ENCODE measurements around the gene ZNF438.

ZNF438 gene

DNA sequence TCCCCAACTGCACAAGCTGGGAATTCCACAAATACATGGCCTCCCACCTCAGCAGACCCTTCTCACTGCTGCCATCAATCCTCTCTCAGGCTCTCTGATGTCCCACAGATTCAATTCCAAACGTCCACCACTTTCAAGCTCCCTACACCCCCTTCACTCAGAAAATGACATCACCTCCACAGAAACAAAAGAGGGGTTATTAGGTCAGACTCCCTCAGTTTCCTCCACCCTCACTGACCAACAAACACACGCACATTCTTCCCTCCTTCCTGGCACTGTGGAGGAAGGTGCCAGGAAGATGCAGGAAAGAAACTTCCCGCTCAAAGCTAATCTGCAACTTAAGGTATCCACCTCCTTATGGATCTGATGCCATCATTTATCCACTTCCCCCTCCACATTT is 18.3 kb downstream of the ZNF438 start:
- no peak for DNase-seq (ENCODE audit: low spot score)

- DNase-seq (ENCODE audit: low spot score): no peak
These were observed 20.0 kb downstream of the ZNF438 start for GRCh38 chr10:31011665-31012022.

GRCh38 chr10:31011017-31011664 is 20.5 kb downstream of the ZNF438 start:
- DNase-seq (ENCODE audit: low spot score): no peak

GRCh38 chr10:31010062-31010461 is 21.6 kb downstream of the ZNF438 start:
- DNase-seq (ENCODE audit: low spot score): no peak

- DNase-seq (ENCODE audit: low spot score): no peak
These were observed 25.8 kb downstream of the ZNF438 start for GRCh38 chr10:31005895-31006294.

GRCh38 chr10:31004611-31005193 is 27.0 kb downstream of the ZNF438 start:
- DNase-seq (ENCODE audit: low spot score): no peak

DNA sequence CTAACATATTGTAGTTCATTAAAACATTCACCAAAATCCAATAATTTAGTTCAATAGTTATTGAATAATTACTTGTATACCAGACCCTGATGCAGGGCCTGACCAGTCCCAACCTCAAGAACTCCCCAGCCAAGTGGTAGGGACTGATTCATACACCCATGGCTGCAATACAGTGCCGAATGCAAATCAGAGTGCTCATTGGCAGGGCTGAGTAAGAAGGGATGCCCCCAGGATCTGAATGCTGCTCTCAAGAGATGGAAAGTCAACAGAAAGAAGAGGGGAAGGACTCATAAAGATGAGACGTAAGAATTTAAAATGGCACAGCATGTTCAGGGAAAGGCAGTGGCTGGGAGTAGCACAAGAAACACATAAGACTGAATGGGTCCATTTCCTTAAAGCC is 29.9 kb downstream of the ZNF438 start:
- DNase-seq (ENCODE audit: low spot score): no peak

- no peak for DNase-seq (ENCODE audit: low spot score)
These were observed 30.8 kb downstream of the ZNF438 start for GRCh38 chr10:31000867-31001266.

DNA sequence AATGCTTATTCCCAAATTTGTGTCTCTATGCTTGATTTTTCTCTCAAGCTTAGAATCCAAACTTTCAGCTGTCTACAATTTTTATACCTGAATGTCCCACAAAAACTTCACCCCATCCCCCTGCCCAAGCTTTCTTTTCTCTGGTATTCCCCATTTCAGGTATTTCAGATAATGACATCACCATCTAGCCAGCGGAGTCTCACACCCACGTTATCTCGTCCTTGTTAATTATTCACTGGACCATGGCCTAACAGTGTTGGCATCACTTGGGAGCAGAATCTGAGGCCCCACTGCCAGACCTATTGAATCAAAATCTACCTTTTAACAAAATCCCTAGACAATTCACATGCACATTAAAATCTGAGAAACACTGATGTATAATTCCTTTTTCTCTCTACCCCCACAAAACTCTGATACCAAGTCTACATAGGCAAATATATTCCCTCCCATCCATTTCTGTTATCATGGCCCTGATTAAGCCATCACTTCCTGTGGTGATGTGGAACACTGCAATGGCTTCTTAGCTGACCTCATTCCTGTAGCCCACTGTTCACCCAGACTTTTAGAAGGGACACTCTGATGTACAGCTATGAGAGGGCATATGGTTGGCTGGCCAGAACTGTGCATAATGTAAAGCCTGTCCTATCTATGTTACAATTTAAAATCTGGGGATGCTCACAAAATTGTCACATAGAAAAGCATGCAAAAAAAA is 31.4 kb downstream of the ZNF438 start:
- no peak for DNase-seq (ENCODE audit: low spot score)

GRCh38 chr10:30999070-30999712 is 32.5 kb downstream of the ZNF438 start:
- no peak for DNase-seq (ENCODE audit: low spot score)

DNA sequence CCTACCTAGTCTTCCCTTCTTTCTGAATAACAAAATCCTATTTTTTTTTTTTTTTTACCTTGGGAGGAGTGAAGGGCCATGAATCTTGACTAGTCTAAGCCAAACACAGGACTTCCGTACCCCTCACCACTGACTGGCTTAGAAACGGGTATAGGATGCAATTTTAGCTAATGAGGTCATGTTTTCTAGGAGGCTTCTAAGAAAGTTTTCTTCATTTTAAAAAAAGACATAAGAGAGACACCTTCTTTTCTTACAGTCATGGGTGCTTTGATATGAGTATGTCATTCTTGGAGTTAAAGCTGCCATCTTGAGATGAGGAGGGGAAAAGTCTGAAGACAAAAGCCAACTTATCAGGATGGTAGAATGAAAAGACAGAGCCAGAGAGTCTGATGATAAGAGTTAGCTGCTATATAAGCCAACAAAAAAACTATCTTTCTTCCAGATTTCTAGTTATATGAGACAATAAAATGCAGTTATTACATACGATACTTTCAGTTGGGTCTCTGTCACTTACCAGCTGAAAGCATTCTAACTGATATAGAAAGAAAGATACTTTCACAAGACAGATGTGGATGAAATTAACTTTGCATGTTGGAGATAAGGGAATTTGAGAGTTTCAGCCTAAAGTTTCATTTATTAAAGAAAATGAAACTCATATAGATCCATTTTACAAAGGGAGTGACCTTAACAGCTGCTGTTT is 34.0 kb downstream of the ZNF438 start:
- DNase-seq (ENCODE audit: low spot score): no peak

GRCh38 chr10:30996481-30997005 is 35.1 kb downstream of the ZNF438 start:
- DNase-seq (ENCODE audit: low spot score): no peak

DNA sequence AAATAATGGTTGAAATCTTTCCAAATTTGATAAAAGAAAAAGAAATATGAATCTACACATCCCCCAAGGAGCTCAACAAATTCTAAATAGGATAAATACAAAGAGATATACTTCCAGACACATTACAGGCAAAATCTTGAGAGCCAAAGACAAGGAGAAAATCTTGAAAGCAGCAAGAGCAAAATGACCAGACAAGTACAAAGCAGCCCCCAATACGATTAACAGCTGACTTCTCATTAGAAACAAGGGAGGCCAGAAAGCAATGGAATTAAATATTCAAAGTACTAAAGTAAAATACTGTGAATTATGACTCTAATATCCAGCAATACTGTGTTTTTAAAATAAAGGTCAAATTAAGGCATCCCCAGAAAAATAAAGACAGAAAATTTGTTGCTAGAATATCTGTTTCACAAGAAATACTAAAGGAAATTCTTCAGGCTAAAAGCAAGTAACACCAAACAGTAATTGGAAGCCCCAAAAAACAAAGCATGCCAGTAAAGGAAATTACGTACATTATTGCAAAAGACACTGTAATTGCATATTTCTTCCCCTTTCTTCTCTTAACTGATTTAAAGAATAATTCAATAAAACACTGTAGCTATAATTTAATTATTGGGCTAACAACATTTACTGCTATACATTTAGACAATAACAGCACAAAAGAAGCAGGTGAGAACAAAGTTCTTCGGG is 36.4 kb downstream of the ZNF438 start:
- no peak for DNase-seq (ENCODE audit: low spot score)

- DNase-seq (ENCODE audit: low spot score): no peak
These were observed 38.5 kb downstream of the ZNF438 start for GRCh38 chr10:30993155-30993554.

- DNase-seq (ENCODE audit: low spot score): no peak
These were observed 39.0 kb downstream of the ZNF438 start for GRCh38 chr10:30992681-30993080.

DNA sequence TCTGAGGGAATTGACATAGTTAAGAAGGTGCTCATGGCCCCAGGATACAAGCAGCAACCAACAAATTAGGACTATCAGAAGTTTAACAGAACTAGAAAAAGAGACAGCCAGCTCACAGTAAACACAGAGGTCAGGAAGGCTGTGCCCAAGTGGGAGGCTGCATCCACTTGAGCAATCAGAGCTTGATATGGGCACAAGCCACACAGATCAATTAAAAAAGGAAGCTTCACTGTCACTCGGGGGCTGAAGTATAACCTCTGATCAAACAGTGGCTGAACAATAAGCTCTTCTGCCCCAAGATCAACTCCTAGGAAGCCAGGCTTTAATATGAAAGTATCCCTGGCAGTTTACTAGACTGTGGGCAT is 40.0 kb downstream of the ZNF438 start:
- no peak for DNase-seq (ENCODE audit: low spot score)

DNA sequence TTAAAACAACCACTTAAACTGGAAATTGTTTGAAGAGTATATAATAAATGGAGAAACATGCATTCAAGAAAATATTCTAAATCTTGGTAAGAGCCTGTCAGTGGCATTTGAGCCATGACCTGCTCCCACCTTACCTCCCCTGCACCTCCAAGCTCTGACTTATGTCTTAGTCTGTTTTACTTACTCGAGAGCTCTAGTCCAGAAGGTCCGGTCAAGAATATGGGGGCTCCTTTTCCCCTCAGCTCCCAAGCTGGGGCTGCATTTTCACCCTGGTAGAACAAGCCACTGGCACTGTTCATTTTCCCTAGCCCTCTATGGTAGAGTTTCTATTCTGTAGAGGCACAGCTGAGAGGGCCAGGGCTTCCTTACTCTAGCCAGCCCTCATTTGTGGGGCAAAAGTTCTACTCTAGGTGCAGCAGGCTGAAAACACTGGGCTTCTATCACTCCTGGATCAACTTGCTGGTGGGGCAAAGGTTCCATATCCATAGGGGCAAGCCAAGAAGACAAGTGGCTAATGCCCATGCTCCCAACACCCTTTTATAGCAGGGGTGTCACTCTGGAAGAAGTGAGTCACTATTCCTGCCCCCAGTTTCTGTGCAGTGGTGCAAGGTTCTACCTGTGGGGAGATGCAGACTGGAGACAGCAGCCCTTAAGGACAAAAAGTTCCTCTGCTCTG is 40.6 kb downstream of the ZNF438 start:
- no peak for DNase-seq (ENCODE audit: low spot score)

GRCh38 chr10:30990351-30990750 is 41.3 kb downstream of the ZNF438 start:
- DNase-seq (ENCODE audit: low spot score): no peak

DNA sequence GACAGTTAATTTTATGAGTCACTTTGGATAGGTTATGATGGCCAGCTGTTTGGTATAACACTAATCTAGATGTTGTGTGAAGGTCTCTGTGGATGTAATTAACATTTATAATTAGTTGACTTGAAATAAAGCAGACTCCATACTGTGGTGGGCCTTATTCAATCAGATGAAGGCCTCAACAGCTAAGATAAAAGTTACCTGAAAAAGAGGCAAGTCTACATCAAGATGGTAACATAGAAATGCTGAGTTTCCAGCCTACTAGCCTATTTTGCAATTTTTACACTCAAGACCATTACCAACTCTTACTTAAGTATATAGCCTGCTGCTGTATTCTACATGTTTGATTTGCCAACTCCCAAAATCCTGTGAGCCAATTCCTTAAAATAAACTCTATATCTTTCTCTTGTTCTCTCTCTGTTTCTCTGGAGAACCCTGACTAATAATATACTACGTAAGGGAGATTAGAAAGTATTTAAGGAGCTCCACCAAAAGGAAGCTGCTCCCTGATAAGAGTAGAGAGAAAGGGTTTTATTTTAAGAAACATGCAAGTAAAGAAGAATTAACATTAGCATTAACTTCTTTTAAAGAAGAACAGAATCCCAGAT is 42.7 kb downstream of the ZNF438 start:
- DNase-seq (ENCODE audit: low spot score): no peak

- DNase-seq (ENCODE audit: low spot score): no peak
These were observed 44.2 kb downstream of the ZNF438 start for GRCh38 chr10:30987463-30987862.

Data from putamen (tissue), 1 donor.